ENCODE measurements around the gene CPEB3. TPM values are rescaled to one million over a fixed set of nuclear protein-coding genes. Genes with fewer than 3 reads are reported as not detected.
A peak's percentile ranks its signal among the peaks of the same experiment; 100 is the strongest.

CPEB3 gene
- total and polyA plus RNA-seq, 2 experiments from 2014 or later, result 5.0 to 8.3 TPM

DNA sequence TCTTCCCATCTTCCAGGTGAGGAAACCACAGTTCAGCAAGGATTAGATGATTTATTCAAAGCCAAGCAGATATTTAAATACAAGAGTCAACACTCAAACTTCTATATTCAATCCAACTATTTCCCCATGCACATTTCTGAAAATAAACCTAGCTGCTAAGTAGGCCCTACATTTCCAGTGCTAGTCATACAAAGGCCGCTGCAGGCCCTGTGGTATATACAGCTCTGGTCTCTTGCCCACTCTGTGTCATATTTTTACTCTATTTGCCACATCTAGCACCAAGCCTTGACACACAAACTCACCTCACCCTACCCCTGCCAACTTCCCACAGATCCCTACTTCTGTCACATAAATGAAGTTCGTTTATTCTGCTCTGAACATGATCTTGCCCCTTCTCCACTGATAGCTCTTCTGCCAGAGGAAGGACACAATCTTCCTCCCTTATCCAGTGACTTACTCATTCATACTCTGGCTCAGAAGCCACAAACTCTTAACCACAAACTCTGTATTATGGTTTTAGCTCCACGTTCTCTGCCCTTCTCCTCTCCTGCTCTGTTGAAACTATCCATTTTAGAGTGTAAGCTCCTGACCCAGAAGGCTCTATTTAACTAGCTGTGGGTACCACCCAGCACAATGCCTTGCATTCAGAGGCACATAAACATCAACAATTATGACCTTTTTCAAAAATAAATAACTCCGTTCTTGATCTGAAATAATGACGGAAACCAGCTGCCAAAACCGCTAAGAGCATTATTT lies 180.7 kb downstream of the CPEB3 start:
- no peaks in the 10 kb centered on the region for H3K4me1 ChIP-seq (ENCODE audit: low read depth)
- no peaks in the 10 kb centered on the region for H3K9me3 ChIP-seq (ENCODE audit: low read depth)
- TF ChIP-seq, protein P1, sequence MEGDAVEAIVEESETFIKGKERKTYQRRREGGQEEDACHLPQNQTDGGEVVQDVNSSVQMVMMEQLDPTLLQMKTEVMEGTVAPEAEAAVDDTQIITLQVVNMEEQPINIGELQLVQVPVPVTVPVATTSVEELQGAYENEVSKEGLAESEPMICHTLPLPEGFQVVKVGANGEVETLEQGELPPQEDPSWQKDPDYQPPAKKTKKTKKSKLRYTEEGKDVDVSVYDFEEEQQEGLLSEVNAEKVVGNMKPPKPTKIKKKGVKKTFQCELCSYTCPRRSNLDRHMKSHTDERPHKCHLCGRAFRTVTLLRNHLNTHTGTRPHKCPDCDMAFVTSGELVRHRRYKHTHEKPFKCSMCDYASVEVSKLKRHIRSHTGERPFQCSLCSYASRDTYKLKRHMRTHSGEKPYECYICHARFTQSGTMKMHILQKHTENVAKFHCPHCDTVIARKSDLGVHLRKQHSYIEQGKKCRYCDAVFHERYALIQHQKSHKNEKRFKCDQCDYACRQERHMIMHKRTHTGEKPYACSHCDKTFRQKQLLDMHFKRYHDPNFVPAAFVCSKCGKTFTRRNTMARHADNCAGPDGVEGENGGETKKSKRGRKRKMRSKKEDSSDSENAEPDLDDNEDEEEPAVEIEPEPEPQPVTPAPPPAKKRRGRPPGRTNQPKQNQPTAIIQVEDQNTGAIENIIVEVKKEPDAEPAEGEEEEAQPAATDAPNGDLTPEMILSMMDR (IDR thresholded peaks at IDR 0.05; ENCODE audit: low read depth, low read length), result no peak
- no peaks in the 10 kb centered on the region for H3K27me3 ChIP-seq
- peak in 1 of 2 donors; percentile 68 for DNase-seq (ENCODE audit: low read depth in 1 of 2, low spot score in 1 of 2)
- no peak overlapping the region for H3K4me3 ChIP-seq
- no peaks in the 10 kb centered on the region for H3K36me3 ChIP-seq
- no peak overlapping the region for H3K27ac ChIP-seq

DNA sequence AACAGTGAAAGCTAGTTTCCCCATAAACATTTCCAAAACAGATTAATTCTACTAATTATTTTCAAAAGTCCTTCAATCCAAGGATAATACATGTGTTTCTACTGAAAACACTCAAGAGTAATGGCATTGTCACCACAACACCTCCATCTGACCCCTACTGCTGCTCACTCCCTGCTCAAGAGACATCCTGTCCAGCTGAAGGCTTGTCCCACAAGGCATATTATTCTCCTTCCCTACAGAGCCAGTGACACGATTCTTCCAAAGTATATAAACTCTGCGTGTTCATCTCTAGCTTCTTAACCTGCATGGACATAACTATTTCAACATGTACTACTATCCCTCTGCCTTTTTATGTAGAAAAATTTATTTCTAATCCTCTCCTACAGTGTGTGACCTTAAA lies 182.1 kb downstream of the CPEB3 start:
- Histone ChIP-seq H3K4me1 (ENCODE audit: low read depth) (no peaks in the 10 kb centered on the region), H3K27me3 (no peaks in the 10 kb centered on the region), H3K36me3 (no peaks in the 10 kb centered on the region), H3K4me3 (no peak overlapping the region), H3K27ac (no peak overlapping the region), H3K9me3 (ENCODE audit: low read depth) (no peaks in the 10 kb centered on the region)
- TF ChIP-seq, protein P1 (IDR thresholded peaks at IDR 0.05; ENCODE audit: low read depth, low read length), result no peak
- no peak for DNase-seq (ENCODE audit: low read depth in 1 of 2, low spot score in 1 of 2)

DNA sequence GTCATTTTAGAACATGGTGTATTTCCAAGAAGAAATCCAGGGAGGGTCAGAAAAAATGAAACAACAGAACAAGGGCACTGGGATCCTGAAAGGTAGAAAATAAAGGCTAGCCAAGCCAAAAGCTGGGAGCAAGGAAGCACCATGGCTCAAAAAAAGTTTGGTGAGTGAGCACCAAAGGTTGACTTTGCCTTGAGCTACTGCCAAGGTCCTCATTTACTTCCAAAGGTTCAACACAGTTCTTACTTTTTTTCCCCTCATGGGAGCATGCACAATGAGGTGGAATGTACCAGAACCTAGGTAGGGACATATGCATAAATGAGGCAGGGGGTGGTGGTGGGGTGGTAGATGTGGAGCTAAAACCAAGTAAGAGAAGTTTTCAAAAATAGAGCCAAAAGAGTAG lies 182.8 kb downstream of the CPEB3 start:
- Histone ChIP-seq H3K27me3 (no peaks in the 10 kb centered on the region), H3K4me1 (ENCODE audit: low read depth) (no peaks in the 10 kb centered on the region), H3K36me3 (no peaks in the 10 kb centered on the region), H3K9me3 (ENCODE audit: low read depth) (no peaks in the 10 kb centered on the region), H3K27ac (no peak overlapping the region), H3K4me3 (no peak overlapping the region)
- TF ChIP-seq, protein P1 (IDR thresholded peaks at IDR 0.05; ENCODE audit: low read depth, low read length), result no peak
- DNase-seq (ENCODE audit: low read depth in 1 of 2, low spot score in 1 of 2), result no peak

DNA sequence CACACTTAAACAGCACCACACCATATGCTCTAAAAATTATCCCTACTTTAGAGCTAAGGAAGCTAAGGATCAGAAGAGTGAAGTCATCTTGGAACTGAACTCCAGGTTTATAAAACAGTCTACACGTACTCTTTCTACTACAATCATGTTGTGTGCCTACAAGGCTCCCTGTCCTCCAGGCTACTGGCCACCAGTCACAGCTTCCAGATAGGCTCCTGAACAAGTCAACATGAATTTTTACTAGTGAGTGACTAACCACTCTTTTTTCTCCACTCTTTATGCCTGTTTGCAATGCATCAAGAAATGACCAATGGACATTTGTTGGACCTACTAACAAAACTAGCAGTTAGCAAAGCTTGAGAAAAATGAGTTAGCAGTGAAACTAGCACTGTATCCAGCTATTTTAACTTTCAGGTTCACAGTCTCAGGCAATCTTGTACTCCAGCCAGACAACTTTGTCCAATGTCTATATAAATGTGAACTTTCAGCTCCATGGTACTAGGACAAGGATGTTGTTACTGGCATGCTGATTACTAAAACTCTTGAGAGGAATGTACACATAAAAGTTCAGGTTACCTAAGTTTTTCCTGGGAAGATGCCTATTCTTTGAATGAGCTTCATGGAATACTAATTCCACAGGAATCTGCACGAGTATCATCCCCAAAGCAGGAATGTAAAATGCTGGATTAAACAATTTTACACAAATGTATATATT lies 187.3 kb downstream of the CPEB3 start:
- Histone ChIP-seq H3K27me3 (no peaks in the 10 kb centered on the region), H3K27ac (no peak overlapping the region), H3K4me3 (no peak overlapping the region), H3K4me1 (ENCODE audit: low read depth) (peaks cover 19% of the 10 kb centered on the region), H3K36me3 (no peaks in the 10 kb centered on the region), H3K9me3 (ENCODE audit: low read depth) (no peaks in the 10 kb centered on the region)
- DNase-seq (ENCODE audit: low read depth in 1 of 2, low spot score in 1 of 2), result no peak
- TF ChIP-seq, protein P1 (IDR thresholded peaks at IDR 0.05; ENCODE audit: low read depth, low read length), result no peak

DNA sequence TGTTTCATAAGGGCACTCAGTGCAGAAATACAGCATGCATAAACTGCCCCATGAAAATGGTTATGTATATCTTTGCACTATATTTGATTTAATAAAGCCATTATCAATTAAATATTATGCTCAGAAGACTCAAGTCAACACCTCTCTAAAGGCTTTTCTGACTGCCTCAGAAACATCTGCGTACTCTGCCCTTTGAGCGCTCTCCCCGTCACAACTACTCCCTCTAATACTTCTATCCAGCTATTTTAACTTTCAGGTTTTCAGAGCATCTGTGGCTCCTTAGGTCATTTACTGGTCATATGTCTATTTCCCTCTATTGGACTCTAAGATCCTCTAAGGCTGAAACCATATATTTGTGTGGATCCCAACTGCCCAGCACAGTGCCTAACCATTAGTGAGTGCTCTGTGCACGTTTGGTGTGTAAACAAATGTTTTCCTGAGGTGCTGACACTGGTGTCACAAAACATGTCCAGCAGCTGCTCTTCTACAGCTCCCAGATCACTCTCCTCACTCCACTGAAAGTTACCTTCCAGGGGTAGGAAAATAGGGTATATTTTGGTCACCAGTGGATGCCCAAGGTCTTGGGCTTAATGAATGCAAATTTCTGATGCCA lies 188.2 kb downstream of the CPEB3 start:
- no peak for DNase-seq (ENCODE audit: low read depth in 1 of 2, low spot score in 1 of 2)
- no peak overlapping the region for H3K27ac ChIP-seq
- no peaks in the 10 kb centered on the region for H3K27me3 ChIP-seq
- no peaks in the 10 kb centered on the region for H3K9me3 ChIP-seq (ENCODE audit: low read depth)
- H3K4me3 ChIP-seq, result no peak overlapping the region
- H3K4me1 ChIP-seq (ENCODE audit: low read depth), result peaks cover 19% of the 10 kb centered on the region
- TF ChIP-seq, protein P1 (IDR thresholded peaks at IDR 0.05; ENCODE audit: low read depth, low read length), result no peak
- no peaks in the 10 kb centered on the region for H3K36me3 ChIP-seq
